HUDEP-2 (cell line): ENCODE data around the gene PEAK1.

Source experiments
- DNase-seq, 76 experiments: peaks; one replicate each; lab custom pipeline; 2025; ENCODE audit not compliant: unreplicated experiment in 76 of 76; lab: John Stamatoyannopoulos, UW

The PEAK1 gene

GRCh38 chr15:77371850-77372563 lies 47.9 kb downstream of the PEAK1 start:
- no peak for DNase-seq

GRCh38 chr15:77370580-77370979 lies 49.3 kb downstream of the PEAK1 start:
- DNase-seq = no peak

DNA sequence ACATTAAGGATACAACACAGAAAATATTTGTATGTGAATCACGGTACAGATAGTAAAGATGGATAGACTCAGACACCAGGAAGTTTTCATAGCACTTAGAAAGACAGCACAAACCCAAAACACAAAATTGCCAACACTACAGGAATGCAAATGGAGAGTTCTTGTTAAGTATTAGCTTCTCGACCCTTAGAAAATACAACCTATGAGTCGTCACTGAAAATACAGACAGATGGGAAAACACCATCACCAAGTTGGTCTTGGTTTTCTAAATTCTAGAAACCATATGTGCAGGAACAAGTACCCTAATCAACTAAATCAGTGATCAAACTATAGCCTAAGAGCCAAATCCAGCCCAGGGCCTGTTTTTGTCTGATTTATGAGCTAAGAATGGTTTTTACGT lies 50.7 kb downstream of the PEAK1 start:
- DNase-seq = no peak

- no peak for DNase-seq
These were observed 52.3 kb downstream of the PEAK1 start for GRCh38 chr15:77367631-77368030.

GRCh38 chr15:77361456-77361855 lies 58.4 kb downstream of the PEAK1 start:
- DNase-seq = no peak

DNA sequence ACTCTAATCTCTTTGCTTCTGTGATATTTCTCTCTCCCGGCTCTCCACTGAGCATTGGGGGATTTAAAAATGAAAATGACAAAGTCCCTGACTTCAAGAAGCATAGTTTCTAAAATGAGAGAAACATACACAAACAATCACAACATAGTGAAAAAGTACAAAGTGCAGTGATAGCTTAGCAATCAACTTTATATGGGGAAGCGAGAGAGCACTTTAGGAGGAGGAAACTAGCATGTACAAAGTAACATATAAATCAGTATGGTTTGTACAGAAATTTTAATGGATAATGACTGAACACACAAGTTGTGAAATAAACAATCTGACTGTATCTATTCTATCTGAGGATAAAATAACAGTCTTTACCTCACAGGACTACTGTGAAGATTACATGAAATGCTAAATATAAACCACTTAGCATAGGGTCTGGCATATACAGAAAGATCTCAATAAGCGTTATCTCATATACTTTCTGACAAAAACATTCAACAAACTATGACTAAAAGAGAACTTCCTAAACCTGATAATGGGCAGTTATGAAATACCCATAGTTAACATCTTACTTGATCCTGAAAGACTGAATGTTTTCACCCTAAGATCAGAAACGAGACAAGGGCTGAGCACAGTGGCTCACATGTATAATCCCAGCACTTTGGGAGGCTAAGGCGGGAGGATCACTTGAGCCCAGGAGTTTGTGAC lies 61.2 kb downstream of the PEAK1 start:
- no peak for DNase-seq

GRCh38 chr15:77356305-77356704 lies 63.6 kb downstream of the PEAK1 start:
- no peak for DNase-seq

GRCh38 chr15:77355321-77355720 lies 64.6 kb downstream of the PEAK1 start:
- no peak for DNase-seq

DNA sequence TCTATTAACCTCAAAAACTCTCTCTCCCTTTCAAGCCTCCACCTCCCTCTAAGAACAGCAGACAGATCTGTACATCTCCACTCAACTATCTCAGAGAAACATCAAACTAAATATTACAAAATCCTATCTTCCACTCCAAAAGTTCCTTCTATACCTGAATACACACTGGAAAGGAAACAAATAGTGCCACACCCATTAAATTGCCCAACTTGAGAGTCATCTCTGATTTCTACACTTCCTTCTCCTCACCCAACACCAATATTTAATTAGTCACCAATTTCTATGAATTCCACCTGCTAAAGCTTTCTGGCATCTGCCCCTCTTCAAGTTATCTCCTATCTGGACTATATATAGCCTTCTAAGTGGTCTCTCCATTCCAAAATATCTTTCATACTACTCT lies 65.8 kb downstream of the PEAK1 start:
- DNase-seq = no peak

DNA sequence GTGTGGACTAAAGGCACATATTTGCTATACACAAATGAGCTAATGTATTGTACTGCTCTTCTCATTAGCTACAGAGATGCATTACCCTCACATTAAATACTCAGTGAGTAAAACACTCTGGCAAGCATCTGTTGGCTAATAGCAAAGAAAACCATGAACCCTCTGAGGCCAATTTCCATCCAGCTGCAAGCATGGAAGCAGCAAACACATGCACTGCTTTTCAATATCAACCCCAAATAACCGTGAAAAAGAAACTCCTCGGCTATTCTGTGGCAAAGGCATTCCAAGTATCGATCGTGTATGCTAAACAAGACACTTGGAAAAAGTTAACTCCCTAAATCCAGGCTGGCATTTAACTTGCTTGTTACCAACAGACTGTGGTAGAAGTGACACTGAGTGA lies 67.0 kb downstream of the PEAK1 start:
- no peak for DNase-seq

DNA sequence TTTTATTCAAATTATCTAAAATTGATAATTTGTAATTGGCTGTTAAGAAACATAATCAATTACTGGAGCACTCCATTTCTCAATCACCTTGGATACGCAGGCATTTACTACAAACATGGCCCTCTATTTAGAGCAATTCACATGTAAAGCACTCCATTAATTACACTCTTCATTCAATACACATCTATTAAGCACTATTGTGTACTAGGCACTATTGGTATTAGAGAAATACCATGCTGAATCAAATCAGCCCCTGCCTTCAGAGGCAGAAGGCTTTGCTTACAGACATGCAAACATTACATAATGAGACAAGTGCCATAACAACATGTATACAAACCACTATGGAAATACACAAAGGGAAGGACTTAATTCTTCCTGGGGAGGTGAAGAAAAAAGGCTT lies 69.1 kb downstream of the PEAK1 start:
- DNase-seq = no peak

DNA sequence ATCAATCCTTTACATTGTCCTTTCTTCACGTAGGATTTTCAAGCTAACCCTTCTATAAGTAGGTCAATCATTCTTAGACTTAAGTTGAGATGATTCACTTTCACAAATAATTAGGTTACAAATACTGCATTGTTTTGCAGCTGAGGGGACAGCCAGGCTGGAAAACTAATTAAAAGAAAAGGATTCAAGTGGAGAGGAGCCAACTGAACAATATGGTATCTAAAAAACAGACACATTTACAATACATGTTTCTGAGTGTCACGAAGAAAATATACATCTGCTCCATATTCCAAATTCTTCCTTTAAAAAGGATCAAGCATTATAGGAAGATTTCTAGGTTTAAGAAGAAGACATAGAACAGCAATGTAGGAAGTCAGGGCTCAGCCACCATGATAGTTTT lies 70.2 kb downstream of the PEAK1 start:
- no peak for DNase-seq

- no peak for DNase-seq
These were observed 71.4 kb downstream of the PEAK1 start for GRCh38 chr15:77348511-77348910.

DNA sequence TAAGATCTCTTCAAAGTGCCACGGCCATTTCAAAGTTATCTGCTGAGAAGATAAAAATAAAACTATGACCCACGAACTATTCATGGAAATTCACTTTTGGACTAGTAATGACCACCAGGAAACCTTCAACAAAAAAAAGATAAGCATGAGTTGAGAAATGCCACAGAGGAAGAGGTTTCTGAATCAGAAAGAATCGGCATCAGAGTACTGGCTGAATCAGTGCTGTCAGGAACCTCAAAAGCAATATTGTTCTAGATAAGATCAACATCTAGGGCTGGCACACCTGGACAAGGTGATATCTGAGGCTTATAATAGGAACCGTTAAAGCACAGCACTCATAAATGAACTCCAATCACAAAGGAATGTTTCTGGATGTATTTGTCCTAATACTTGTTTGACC lies 72.7 kb downstream of the PEAK1 start:
- DNase-seq = no peak

GRCh38 chr15:77346245-77347036 lies 73.5 kb downstream of the PEAK1 start:
- no peak for DNase-seq

DNA sequence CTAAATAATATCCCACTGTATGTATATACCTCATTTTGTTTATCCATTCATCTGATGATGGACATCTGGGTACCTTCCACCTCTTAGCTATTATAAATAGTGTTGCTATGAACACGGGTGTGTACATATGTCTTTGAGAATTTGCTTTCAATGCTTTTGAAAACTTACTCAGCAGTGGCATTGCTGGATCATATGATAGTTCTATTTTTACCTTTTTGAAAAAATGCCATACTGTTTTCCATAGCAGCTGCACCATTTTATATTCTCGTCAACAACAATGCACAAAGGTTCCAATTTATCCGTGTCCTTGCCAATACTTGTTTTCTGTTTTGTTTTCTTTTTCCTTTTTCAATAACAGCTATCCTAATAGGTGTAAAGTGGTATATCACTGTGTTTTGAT lies 77.1 kb downstream of the PEAK1 start:
- DNase-seq = no peak

DNA sequence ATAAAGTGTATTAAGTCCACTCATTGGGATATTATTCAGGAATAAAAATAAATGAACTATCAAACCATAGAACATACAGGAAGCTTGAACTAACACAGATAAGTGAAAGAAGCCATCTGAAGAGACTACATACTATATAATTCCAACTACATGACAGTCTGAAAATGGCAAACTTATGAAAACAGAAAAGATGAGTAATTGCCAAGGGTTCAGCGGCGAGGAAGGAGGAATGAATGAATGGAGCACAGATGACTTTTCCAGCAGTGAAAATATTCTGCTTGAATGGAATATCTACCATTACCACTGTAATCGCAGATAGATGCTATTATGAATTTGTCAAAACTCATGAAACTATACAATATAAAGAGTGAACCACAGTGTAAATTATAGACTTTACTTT lies 79.7 kb downstream of the PEAK1 start:
- no peak for DNase-seq

GRCh38 chr15:77336006-77336405 lies 83.9 kb downstream of the PEAK1 start:
- DNase-seq = no peak

GRCh38 chr15:77335298-77335697 lies 84.6 kb downstream of the PEAK1 start:
- DNase-seq = peak in 70 of 76 experiments; percentile 2 to 82 (median 60)

DNA sequence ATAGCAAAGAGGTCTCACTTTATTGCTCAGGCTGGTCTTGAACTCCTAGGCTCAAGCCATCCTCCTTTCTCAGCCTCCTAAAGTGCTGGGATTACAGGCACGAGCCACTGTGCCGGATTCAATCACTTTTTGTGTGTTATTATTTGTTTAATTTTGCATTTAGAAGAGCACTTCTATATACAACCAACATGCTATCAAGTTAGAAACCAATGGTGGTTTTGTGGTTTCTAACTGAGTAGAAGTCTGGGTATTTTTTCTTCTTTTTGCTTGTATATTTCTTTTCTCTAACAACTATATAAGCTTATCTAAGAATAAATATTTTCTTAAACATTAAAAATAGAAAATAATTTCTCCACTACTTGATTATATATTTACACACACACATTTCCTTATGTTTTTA lies 86.7 kb downstream of the PEAK1 start:
- DNase-seq = no peak

DNA sequence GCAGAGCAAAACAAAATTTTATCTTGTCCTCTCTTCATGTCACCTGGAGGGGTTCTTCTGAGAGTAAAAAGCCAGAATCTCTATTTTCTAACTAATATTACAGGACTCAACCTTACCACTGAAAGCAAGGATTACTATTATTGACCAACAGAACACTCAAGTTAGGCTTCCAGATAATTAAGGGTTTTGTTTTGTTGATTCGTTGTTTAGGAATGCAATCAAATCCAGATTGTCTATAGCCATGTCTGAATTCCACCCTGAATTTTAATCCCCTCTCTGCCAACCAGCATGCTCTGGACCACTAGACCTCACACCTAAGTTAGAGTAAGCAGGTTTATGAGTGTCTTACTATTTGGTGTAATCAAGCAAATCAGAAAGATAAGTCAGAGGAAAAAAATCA lies 90.7 kb downstream of the PEAK1 start:
- DNase-seq = no peak
